H9 (cell line): Measurements from ENCODE around the gene UQCRC1. TPM values are rescaled to one million over a fixed set of nuclear protein-coding genes. Genes with fewer than 3 reads are reported as not detected.

ENCODE experiments used
- DNase-seq: peaks from one replicate; pipeline ENCODE4 v3.0.0-alpha.2; 2017
- H2AFZ ChIP-seq: one replicate; pipeline ENCODE4 v1.6.1; 2013; ENCODE audit warnings: mild to moderate bottlenecking, low read length, control low read depth, moderate library complexity
- H2AK5ac ChIP-seq: 2 replicates; pipeline ENCODE4 v1.6.1; 2013; ENCODE audit warnings: low read length, control low read depth, mixed read lengths; ENCODE audit not compliant: insufficient read length
- H2BK120ac ChIP-seq: one replicate; pipeline ENCODE4 v1.6.1; 2013; ENCODE audit warnings: low read depth, mild to moderate bottlenecking, low read length, control low read depth, inconsistent platforms; ENCODE audit not compliant: poor library complexity, severe bottlenecking
- H2BK12ac ChIP-seq: 2 replicates; pipeline ENCODE4 v1.6.1; 2013; ENCODE audit warnings: low read length, control low read depth, mixed read lengths, low read depth; ENCODE audit not compliant: insufficient read length
- H2BK15ac ChIP-seq: 2 replicates; pipeline ENCODE4 v1.6.1; 2013; ENCODE audit warnings: low read depth, low read length, control low read depth
- H2BK20ac ChIP-seq: one replicate; pipeline ENCODE4 v1.6.1; 2013; ENCODE audit warnings: low read depth, mild to moderate bottlenecking, low read length, control low read depth, inconsistent platforms; ENCODE audit not compliant: poor library complexity, severe bottlenecking
- H2BK5ac ChIP-seq: 2 replicates; pipeline ENCODE4 v1.6.1; 2013; ENCODE audit warnings: low read length, control low read depth, mixed read lengths; ENCODE audit not compliant: insufficient read length
- H3K14ac ChIP-seq: 2 replicates; pipeline ENCODE4 v1.6.1; 2013; ENCODE audit warnings: low read length, control low read depth; ENCODE audit not compliant: insufficient read depth
- H3K18ac ChIP-seq: 2 replicates; pipeline ENCODE4 v1.6.1; 2013; ENCODE audit warnings: low read depth, mild to moderate bottlenecking, mixed read lengths, low read length, control low read depth; ENCODE audit not compliant: insufficient read length
- H3K23ac ChIP-seq: 2 replicates; pipeline ENCODE4 v1.6.1; 2013; ENCODE audit warnings: low read length, control low read depth, mixed read lengths, low read depth; ENCODE audit not compliant: insufficient read length
- H3K23me2 ChIP-seq: 2 replicates; pipeline ENCODE4 v1.6.1; 2013; ENCODE audit warnings: low read depth, mild to moderate bottlenecking, mixed read lengths, low read length, control low read depth; ENCODE audit not compliant: insufficient read length, poor library complexity, severe bottlenecking
- H3K27ac ChIP-seq: 2 replicates; pipeline ENCODE4 v1.5.1; 2013; ENCODE audit warnings: low read length, control low read depth, mixed read lengths, low read depth; ENCODE audit not compliant: insufficient read length
- H3K27me3 ChIP-seq: 2 replicates; pipeline ENCODE4 v1.6.1; 2013; ENCODE audit warnings: low read length, control low read depth, inconsistent platforms; ENCODE audit not compliant: insufficient read depth
- H3K4ac ChIP-seq: 2 replicates; pipeline ENCODE4 v1.6.1; 2013; ENCODE audit warnings: low read depth, mild to moderate bottlenecking, control low read depth, inconsistent platforms, low read length, moderate library complexity
- H3K4me1 ChIP-seq: 2 replicates; pipeline ENCODE4 v1.6.1; 2013; ENCODE audit warnings: low read length, control low read depth, inconsistent platforms; ENCODE audit not compliant: insufficient read depth
- H3K4me2 ChIP-seq: 2 replicates; pipeline ENCODE4 v1.6.1; 2013; ENCODE audit warnings: low read length, control low read depth, mixed read lengths; ENCODE audit not compliant: insufficient read length, insufficient read depth
- H3K56ac ChIP-seq: 2 replicates; pipeline ENCODE4 v1.6.1; 2013; ENCODE audit warnings: low read depth, mild to moderate bottlenecking, mixed read lengths, low read length, control low read depth; ENCODE audit not compliant: insufficient read length
- H3K79me1 ChIP-seq: 2 replicates; pipeline ENCODE4 v1.6.1; 2013; ENCODE audit warnings: low read depth, mild to moderate bottlenecking, moderate library complexity, low read length, control low read depth, inconsistent platforms; ENCODE audit not compliant: insufficient read depth, poor library complexity, severe bottlenecking
- H3K79me2 ChIP-seq: 2 replicates; pipeline ENCODE4 v1.6.1; 2013; ENCODE audit warnings: low read length, control low read depth, inconsistent platforms; ENCODE audit not compliant: insufficient read depth
- H3K9ac ChIP-seq: 2 replicates; pipeline ENCODE4 v1.6.1; 2013; ENCODE audit warnings: low read length, control low read depth, mixed read lengths; ENCODE audit not compliant: insufficient read length; ENCODE audit errors: extremely low read depth
- H3K9me3 ChIP-seq: one replicate; pipeline ENCODE4 v1.6.1; 2013; ENCODE audit warnings: low read depth, low read length, inconsistent platforms; ENCODE audit not compliant: control insufficient read depth
- H3T11ph ChIP-seq: one replicate; pipeline ENCODE4 v1.6.1; 2013; ENCODE audit warnings: mild to moderate bottlenecking, low read length, control low read depth, inconsistent platforms
- H4K20me1 ChIP-seq: one replicate; pipeline ENCODE4 v1.6.1; 2013; ENCODE audit not compliant: control insufficient read depth, insufficient read length, insufficient read depth
- H4K5ac ChIP-seq: 2 replicates; pipeline ENCODE4 v1.6.1; 2013; ENCODE audit warnings: low read depth, mild to moderate bottlenecking, mixed read lengths, low read length, control low read depth; ENCODE audit not compliant: insufficient read length
- H4K8ac ChIP-seq: replicated peaks from 2 replicates; pipeline ENCODE4 v1.6.1; 2013; ENCODE audit warnings: low read length, control low read depth, mixed read lengths, low read depth; ENCODE audit not compliant: insufficient read length
- H4K91ac ChIP-seq: 2 replicates; pipeline ENCODE4 v1.6.1; 2013; ENCODE audit warnings: low read depth, mild to moderate bottlenecking, moderate library complexity, mixed read lengths, low read length, control low read depth; ENCODE audit not compliant: insufficient read length
- H3K27ac Mint-ChIP-seq, 3 experiments: 2 replicates in 2 of 3; 3 replicates in 1 of 3; pipeline ENCODE4 v1.8.0; 2020 to 2021; ENCODE audit warnings: mixed read lengths in 3 of 3, mild to moderate bottlenecking in 1 of 3, moderate library complexity in 1 of 3
- H3K27me3 Mint-ChIP-seq: 2 replicates; pipeline ENCODE4 v1.8.0; 2021; ENCODE audit warnings: low read depth, mild to moderate bottlenecking, moderate library complexity, mixed read lengths
- H3K36me3 Mint-ChIP-seq, 3 experiments: 2 replicates in 2 of 3; 3 replicates in 1 of 3; pipeline ENCODE4 v1.8.0; 2020 to 2021; ENCODE audit warnings: low read depth in 3 of 3, mixed read lengths in 3 of 3; ENCODE audit not compliant: insufficient read depth in 1 of 3
- H3K4me1 Mint-ChIP-seq, 2 experiments: 2 replicates each; pipeline ENCODE4 v1.8.0; 2020; ENCODE audit warnings: mixed read lengths in 2 of 2
- H3K4me3 Mint-ChIP-seq, 2 experiments: 2 replicates in 1 of 2; 3 replicates in 1 of 2; pipeline ENCODE4 v1.8.0; 2020 to 2021; ENCODE audit warnings: mild to moderate bottlenecking in 2 of 2, mixed read lengths in 2 of 2, moderate library complexity in 1 of 2
- H3K9me3 Mint-ChIP-seq, 2 experiments: 2 replicates in 1 of 2; 3 replicates in 1 of 2; pipeline ENCODE4 v1.8.0; 2020; ENCODE audit warnings: mild to moderate bottlenecking in 2 of 2, mixed read lengths in 2 of 2, moderate library complexity in 1 of 2
- whole genome bisulfite sequencing: extraction: QIAGEN DNeasy Blood & Tissue Kit; methylation state at CpG from one replicate; pipeline ENCODE4 v1.1.7; 2013; ENCODE audit warnings: missing lambda C conversion rate, low lambda C conversion rate, mixed read lengths; ENCODE audit not compliant: insufficient read length; ENCODE audit errors: extremely low coverage; 5-methylcytosine and 5-hydroxymethylcytosine counted together
- total RNA-seq: library from RNA; stranded (reverse); gene quantifications from 2 replicates; pipeline ENCODE4 v1.2.1, GENCODE V29; 2021
- TF ChIP-seq, protein P1 (sequence below): fragments of 200-600 bp; sonication (generic); conservative IDR thresholded peaks from 3 replicates; pipeline ENCODE4 v1.8.0; 2021; ENCODE audit warnings: antibody characterized with exemption, mild to moderate bottlenecking

UQCRC1 gene
- total RNA-seq, 1 experiment from 2014 or later: 285 TPM

DNA sequence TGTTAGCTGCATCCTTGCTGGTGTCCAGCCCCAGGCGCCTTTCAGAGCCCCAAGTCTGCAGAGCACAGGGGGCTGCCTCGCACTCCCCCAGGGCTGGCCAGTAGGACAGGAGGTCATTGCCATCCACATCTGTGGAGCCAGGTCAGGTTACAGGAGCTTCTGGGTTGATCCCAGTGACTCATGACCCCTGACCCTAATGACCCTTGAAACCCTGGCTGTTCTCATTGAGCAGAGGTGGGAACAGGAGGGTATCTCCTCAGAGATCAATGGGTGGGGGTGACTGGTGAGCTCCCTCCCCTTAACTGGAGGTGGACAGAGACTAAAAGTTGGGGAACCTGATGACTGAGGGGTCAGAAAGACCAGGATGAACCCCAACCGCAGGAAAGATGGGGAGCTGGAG, 31.9 kb upstream of the UQCRC1 start:
- no peak overlapping the region for H4K5ac ChIP-seq
- no peak overlapping the region for H3K14ac ChIP-seq
- H3K27ac ChIP-seq: no peak overlapping the region
- no peak overlapping the region for H3K18ac ChIP-seq
- H4K20me1 ChIP-seq: peaks cover 4% of the 10 kb centered on the region
- H3K56ac ChIP-seq: no peak overlapping the region
- no peaks in the 10 kb centered on the region for H3K79me1 ChIP-seq
- H2AK5ac ChIP-seq: no peak overlapping the region
- H2BK20ac ChIP-seq: no peak overlapping the region
- H2BK120ac ChIP-seq: no peak overlapping the region
- no peak overlapping the region for H2BK15ac ChIP-seq
- DNase-seq: no peak
- H2BK12ac ChIP-seq: no peak overlapping the region
- peaks cover 21 to 74% (median 74%) of the 10 kb centered on the region in 3 experiments; a peak in 6 of 7 replicates for H3K36me3 Mint-ChIP-seq
- no peaks in the 10 kb centered on the region; the same call in 1 of the 2 replicates for H3K27me3 Mint-ChIP-seq
- H3K27ac Mint-ChIP-seq: no peak overlapping the region
- peaks cover 16 to 18% of the 10 kb centered on the region in 2 experiments for H3K4me1 Mint-ChIP-seq
- no peaks in the 10 kb centered on the region for H3K9me3 Mint-ChIP-seq
- no peak overlapping the region for H3K4me2 ChIP-seq
- H3K79me2 ChIP-seq: no peaks in the 10 kb centered on the region
- peaks cover 2% of the 10 kb centered on the region; the same call in 1 of the 2 replicates for H3K4me1 ChIP-seq
- no peak overlapping the region for H3K23ac ChIP-seq
- H4K8ac ChIP-seq: no peak overlapping the region
- H3K9me3 ChIP-seq: no peaks in the 10 kb centered on the region
- no peaks in the 10 kb centered on the region for H3K23me2 ChIP-seq
- no peak overlapping the region for H3K9ac ChIP-seq
- H3T11ph ChIP-seq: no peak overlapping the region
- no CpG with 5 or more reads among the region's 3 CpGs for WGBS
- H4K91ac ChIP-seq: no peak overlapping the region
- no peak overlapping the region for H3K4ac ChIP-seq
- H2BK5ac ChIP-seq: no peak overlapping the region
- H3K4me3 Mint-ChIP-seq: no peak overlapping the region; a peak in 1 of 5 replicates
- H2AFZ ChIP-seq: no peak overlapping the region
- TF ChIP-seq, protein P1, sequence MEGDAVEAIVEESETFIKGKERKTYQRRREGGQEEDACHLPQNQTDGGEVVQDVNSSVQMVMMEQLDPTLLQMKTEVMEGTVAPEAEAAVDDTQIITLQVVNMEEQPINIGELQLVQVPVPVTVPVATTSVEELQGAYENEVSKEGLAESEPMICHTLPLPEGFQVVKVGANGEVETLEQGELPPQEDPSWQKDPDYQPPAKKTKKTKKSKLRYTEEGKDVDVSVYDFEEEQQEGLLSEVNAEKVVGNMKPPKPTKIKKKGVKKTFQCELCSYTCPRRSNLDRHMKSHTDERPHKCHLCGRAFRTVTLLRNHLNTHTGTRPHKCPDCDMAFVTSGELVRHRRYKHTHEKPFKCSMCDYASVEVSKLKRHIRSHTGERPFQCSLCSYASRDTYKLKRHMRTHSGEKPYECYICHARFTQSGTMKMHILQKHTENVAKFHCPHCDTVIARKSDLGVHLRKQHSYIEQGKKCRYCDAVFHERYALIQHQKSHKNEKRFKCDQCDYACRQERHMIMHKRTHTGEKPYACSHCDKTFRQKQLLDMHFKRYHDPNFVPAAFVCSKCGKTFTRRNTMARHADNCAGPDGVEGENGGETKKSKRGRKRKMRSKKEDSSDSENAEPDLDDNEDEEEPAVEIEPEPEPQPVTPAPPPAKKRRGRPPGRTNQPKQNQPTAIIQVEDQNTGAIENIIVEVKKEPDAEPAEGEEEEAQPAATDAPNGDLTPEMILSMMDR: no peak
- H3K27me3 ChIP-seq: no peaks in the 10 kb centered on the region
